HUES48 (cell line): ENCODE data around the gene UBR2.

Experiments
- H3K27ac ChIP-seq: one replicate; pipeline ENCODE4 v1.7.0; 2013; ENCODE audit warnings: low read depth, low read length, inconsistent platforms
- H3K27me3 ChIP-seq: 2 replicates; pipeline ENCODE4 v1.6.1; 2013; ENCODE audit warnings: mild to moderate bottlenecking, low read length; ENCODE audit not compliant: control insufficient read depth, insufficient read depth
- H3K36me3 ChIP-seq: 2 replicates; pipeline ENCODE4 v1.6.1; 2013; ENCODE audit warnings: low read length; ENCODE audit not compliant: control insufficient read depth, insufficient read depth
- H3K4me1 ChIP-seq: 2 replicates; pipeline ENCODE4 v1.6.1; 2013; ENCODE audit warnings: mild to moderate bottlenecking, low read length; ENCODE audit not compliant: control insufficient read depth, insufficient read depth
- H3K4me3 ChIP-seq: 2 replicates; pipeline ENCODE4 v1.5.1; 2013; ENCODE audit warnings: mild to moderate bottlenecking, low read depth, low read length
- H3K9ac ChIP-seq: 2 replicates; pipeline ENCODE4 v1.6.1; 2013; ENCODE audit warnings: mild to moderate bottlenecking, low read depth, low read length, moderate library complexity
- H3K9me3 ChIP-seq: 2 replicates; pipeline ENCODE4 v1.6.1; 2013; ENCODE audit warnings: low read length; ENCODE audit not compliant: control insufficient read depth, insufficient read depth

UBR2 gene

GRCh38 chr6:42530751-42531150 is 33.1 kb upstream of the UBR2 start:
- H3K27me3 ChIP-seq: no peaks in the 10 kb centered on the region
- H3K9ac ChIP-seq: no peak overlapping the region
- no peak overlapping the region for H3K4me3 ChIP-seq
- no peak overlapping the region for H3K27ac ChIP-seq
- no peaks in the 10 kb centered on the region for H3K4me1 ChIP-seq
- no peaks in the 10 kb centered on the region for H3K9me3 ChIP-seq
- no peaks in the 10 kb centered on the region for H3K36me3 ChIP-seq

- Histone ChIP-seq H3K36me3 (no peaks in the 10 kb centered on the region), H3K9me3 (no peaks in the 10 kb centered on the region), H3K4me1 (no peaks in the 10 kb centered on the region), H3K27ac (no peak overlapping the region), H3K27me3 (no peaks in the 10 kb centered on the region), H3K4me3 (no peak overlapping the region), H3K9ac (no peak overlapping the region)
Measured at GRCh38 chr6:42532038-42532669, 31.7 kb upstream of the UBR2 start.

- Histone ChIP-seq H3K27me3 (no peaks in the 10 kb centered on the region), H3K9ac (no peak overlapping the region), H3K4me3 (no peak overlapping the region), H3K4me1 (no peaks in the 10 kb centered on the region), H3K36me3 (no peaks in the 10 kb centered on the region), H3K9me3 (no peaks in the 10 kb centered on the region), H3K27ac (no peak overlapping the region)
Measured at GRCh38 chr6:42533794-42534193, 30.0 kb upstream of the UBR2 start.

- no peaks in the 10 kb centered on the region for H3K9me3 ChIP-seq
- H3K4me1 ChIP-seq: no peaks in the 10 kb centered on the region
- no peak overlapping the region for H3K9ac ChIP-seq
- no peak overlapping the region for H3K4me3 ChIP-seq
- H3K27me3 ChIP-seq: no peaks in the 10 kb centered on the region
- no peak overlapping the region for H3K27ac ChIP-seq
- H3K36me3 ChIP-seq: no peaks in the 10 kb centered on the region
Measured at GRCh38 chr6:42537536-42537935, 26.3 kb upstream of the UBR2 start.

- no peak overlapping the region for H3K9ac ChIP-seq
- no peak overlapping the region for H3K4me3 ChIP-seq
- no peak overlapping the region for H3K27ac ChIP-seq
- no peaks in the 10 kb centered on the region for H3K27me3 ChIP-seq
- H3K9me3 ChIP-seq: no peaks in the 10 kb centered on the region
- no peaks in the 10 kb centered on the region for H3K4me1 ChIP-seq
- no peaks in the 10 kb centered on the region for H3K36me3 ChIP-seq
Measured at GRCh38 chr6:42539135-42539534, 24.7 kb upstream of the UBR2 start.

DNA sequence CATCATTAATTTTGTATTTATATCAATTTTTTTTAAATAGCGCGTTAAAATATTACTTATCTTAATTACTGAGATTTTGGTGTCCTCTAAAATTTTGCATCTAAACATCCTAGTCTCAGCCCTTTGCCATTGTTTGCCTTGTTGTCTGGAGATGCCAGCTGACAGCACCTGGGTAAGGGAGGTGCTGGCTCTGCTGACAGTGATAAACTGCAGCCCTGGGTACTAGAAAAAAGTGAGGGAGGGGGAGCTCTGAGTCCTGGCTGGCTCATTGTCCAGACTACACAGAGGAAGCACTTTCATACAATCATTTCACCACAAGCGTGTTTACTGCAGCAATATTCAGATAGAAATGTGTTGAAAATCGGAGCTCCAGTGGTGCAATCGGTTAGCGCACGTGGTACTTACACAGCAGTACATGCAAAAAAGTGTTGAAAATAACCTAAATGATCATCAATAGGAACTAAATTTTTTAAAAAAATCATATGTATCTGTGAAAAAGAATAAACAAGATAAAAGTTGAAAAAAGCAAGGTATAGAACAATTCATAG is 18.5 kb upstream of the UBR2 start:
- Histone ChIP-seq H3K4me1 (peaks cover 13% of the 10 kb centered on the region), H3K27ac (no peak overlapping the region), H3K9me3 (no peaks in the 10 kb centered on the region), H3K4me3 (no peak overlapping the region), H3K36me3 (no peaks in the 10 kb centered on the region), H3K9ac (no peak overlapping the region), H3K27me3 (no peaks in the 10 kb centered on the region)

DNA sequence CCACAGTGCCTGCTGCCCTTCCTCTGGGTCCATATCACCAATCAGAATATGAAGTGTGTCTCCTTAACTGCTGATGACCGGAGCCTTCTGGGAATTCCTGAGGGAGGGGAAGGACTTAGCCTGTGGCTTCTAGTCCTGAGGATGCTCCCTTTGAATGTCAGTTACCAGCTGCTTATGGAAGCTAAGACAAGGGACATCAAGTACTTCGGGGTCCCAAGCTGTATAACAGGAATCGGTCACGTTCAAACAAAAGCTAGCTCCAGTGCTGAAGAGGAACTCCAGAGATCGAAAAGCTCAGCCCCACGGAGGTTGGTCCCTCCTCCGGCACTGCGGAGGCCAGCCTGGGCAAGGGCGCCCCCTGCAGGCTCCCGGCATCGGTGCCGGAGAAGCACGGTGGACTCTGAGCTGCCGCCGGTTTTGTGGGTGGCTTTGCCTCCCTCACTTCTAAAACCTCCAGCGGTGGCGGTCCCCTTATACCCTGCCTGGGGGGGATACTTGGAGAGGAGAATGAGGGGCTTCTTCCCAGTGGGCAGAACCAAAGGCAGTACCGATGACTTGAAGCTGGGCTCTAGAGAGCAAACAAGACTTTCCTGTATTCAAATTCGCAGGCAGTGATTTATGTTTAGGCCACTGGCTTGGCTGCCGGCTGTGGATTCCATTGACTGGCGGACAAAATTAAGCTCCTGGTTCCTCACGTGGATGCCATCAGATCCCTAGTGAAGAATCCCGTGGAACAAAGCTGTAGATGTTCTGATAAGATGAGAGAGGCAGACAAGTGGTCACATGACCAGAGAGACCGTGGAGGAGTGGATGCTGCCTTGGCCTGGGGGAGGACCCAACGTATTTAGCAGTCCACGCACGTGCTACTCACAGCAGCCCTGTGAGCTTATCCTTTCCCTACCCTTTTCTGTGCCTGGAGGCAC is 16.2 kb upstream of the UBR2 start:
- peak overlapping the region; percentile 57 for H3K4me3 ChIP-seq
- H3K27ac ChIP-seq: no peak overlapping the region
- no peaks in the 10 kb centered on the region for H3K27me3 ChIP-seq
- H3K9me3 ChIP-seq: no peaks in the 10 kb centered on the region
- no peaks in the 10 kb centered on the region for H3K36me3 ChIP-seq
- peak overlapping the region; percentile 36; the same call in 1 of the 2 replicates for H3K9ac ChIP-seq
- H3K4me1 ChIP-seq: peaks cover 13% of the 10 kb centered on the region

GRCh38 chr6:42550277-42550676 is 13.6 kb upstream of the UBR2 start:
- H3K27me3 ChIP-seq: no peaks in the 10 kb centered on the region
- no peak overlapping the region for H3K27ac ChIP-seq
- H3K9ac ChIP-seq: no peak overlapping the region
- H3K4me3 ChIP-seq: no peak overlapping the region
- H3K36me3 ChIP-seq: no peaks in the 10 kb centered on the region
- H3K4me1 ChIP-seq: peaks cover 13% of the 10 kb centered on the region
- H3K9me3 ChIP-seq: no peaks in the 10 kb centered on the region

DNA sequence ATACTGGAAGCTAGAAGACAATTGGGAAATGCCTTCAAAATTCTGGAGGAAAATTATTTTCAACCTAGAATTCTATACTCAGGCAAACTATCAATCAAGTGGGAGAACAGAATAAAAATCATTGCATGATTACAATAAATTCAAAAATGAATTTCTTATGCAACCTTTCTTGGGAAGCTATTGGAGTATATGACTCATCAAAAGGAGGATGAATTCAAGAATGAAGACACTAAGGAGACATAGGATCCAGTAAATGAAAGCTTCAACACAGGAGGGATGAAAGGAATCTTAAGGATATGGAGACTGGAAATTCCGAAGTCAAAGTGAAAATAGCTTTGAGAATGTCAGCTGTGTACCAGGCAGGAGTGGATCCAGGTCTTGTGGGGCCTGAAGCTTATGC is 12.6 kb upstream of the UBR2 start:
- Histone ChIP-seq H3K4me1 (peaks cover 13% of the 10 kb centered on the region), H3K27ac (no peak overlapping the region), H3K9ac (no peak overlapping the region), H3K27me3 (no peaks in the 10 kb centered on the region), H3K9me3 (no peaks in the 10 kb centered on the region), H3K4me3 (no peak overlapping the region), H3K36me3 (no peaks in the 10 kb centered on the region)

DNA sequence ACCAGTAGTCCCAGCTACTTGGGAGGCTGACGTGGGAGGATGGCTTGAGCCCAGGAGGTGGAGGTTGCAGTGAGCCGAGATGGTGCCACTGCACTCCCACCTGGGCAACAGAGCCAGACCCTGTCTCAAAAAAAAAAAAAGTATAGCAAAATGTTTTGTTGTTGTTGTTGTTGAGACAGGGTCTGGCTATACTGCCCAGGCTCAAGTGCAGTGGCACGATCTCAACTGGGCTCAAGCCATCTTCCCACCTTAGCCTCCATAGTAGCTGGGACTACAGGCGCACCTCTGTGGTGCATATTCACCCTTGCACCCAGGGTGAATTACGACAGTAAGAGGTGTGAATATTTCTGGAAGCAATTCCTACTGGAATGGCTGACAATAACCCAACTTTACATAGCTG is 11.4 kb upstream of the UBR2 start:
- Histone ChIP-seq H3K27me3 (no peaks in the 10 kb centered on the region), H3K27ac (no peak overlapping the region), H3K9me3 (no peaks in the 10 kb centered on the region), H3K4me1 (peaks cover 8% of the 10 kb centered on the region), H3K9ac (no peak overlapping the region), H3K4me3 (no peak overlapping the region), H3K36me3 (no peaks in the 10 kb centered on the region)
